Panc1 (cell line): ENCODE data around the gene SMG1. TPM values are rescaled to one million over a fixed set of nuclear protein-coding genes. Genes with fewer than 3 reads are reported as not detected.

Experiments
- ATAC-seq: fragments of 200-7000 bp; cut with Tn5 transposase; 2 replicates; pipeline ENCODE4 v1.9.1; 2020; ENCODE audit warnings: mild to moderate bottlenecking, moderate library complexity
- BruUV-seq: library from RNA; stranded (reverse); fragments of 400-500 nt; replicated peaks from 2 replicates; lab custom pipeline; 2021; lab: Mats Ljungman, UMichigan
- CTCF ChIA-PET: fragments of 300-600 bp; sonication (Branson Sonifier 250); formaldehyde crosslinking; loops from one replicate; lab custom pipeline; 2022; ENCODE audit warnings: antibody characterized with exemption; lab: Charles Lee
- POLR2A ChIA-PET: fragments of 300-600 bp; sonication (Branson Sonifier 250); formaldehyde crosslinking; loops from one replicate; lab custom pipeline; 2022; ENCODE audit warnings: antibody characterized with exemption; lab: Charles Lee
- DNase-seq: peaks from one replicate; pipeline ENCODE4 v3.0.0-alpha.2; 2010; ENCODE audit warnings: low read depth, low spot score
- H3K27ac ChIP-seq: 2 replicates; pipeline ENCODE4 v1.5.1; 2011; ENCODE audit warnings: mild to moderate bottlenecking, low read length, inconsistent platforms
- H3K27me3 ChIP-seq: fragments of 200-500 bp; sonication (Bioruptor generic); 2 replicates; pipeline ENCODE4 v1.6.0; 2014; ENCODE audit warnings: low read length, inconsistent platforms; ENCODE audit not compliant: control insufficient read depth, insufficient read depth
- H3K36me3 ChIP-seq: fragments of 200-500 bp; sonication (Bioruptor generic); 2 replicates; pipeline ENCODE4 v1.5.1; 2014; ENCODE audit warnings: inconsistent platforms, mild to moderate bottlenecking, low read length, moderate library complexity; ENCODE audit not compliant: control insufficient read depth, insufficient read depth
- H3K4me1 ChIP-seq: 2 replicates; pipeline ENCODE4 v1.5.1; 2011; ENCODE audit warnings: inconsistent platforms, mild to moderate bottlenecking, low read length, moderate library complexity; ENCODE audit not compliant: control insufficient read depth, insufficient read depth
- H3K4me3 ChIP-seq, 2 experiments: 2 replicates each; pipeline ENCODE4 v1.5.1; 2011 to 2012; ENCODE audit warnings: low read depth in 2 of 2, low read length in 2 of 2, mild to moderate bottlenecking in 2 of 2, inconsistent platforms in 1 of 2, moderate library complexity in 1 of 2
- H3K9me3 ChIP-seq: fragments of 200-500 bp; sonication (Bioruptor generic); 2 replicates; pipeline ENCODE4 v1.5.1; 2014; ENCODE audit warnings: low read depth, mild to moderate bottlenecking, inconsistent platforms, low read length, moderate library complexity; ENCODE audit not compliant: control insufficient read depth, insufficient read depth
- CTCF ChIP-seq: fragments of 450-650 bp; IDR thresholded peaks from 2 replicates; pipeline ENCODE4 v1.5.1; 2017; ENCODE audit warnings: mild to moderate bottlenecking
- POLR2AphosphoS5 ChIP-seq: IDR thresholded peaks from 2 replicates; pipeline ENCODE4 v1.6.1; 2012; ENCODE audit warnings: mild to moderate bottlenecking, low read depth, low read length, moderate library complexity
- SIN3A ChIP-seq: IDR thresholded peaks from 2 replicates; pipeline ENCODE4 v1.6.1; 2012; ENCODE audit warnings: low read depth, mild to moderate bottlenecking, low read length, moderate library complexity, borderline replicate concordance; ENCODE audit not compliant: insufficient read depth
- TCF7L2 ChIP-seq: IDR thresholded peaks from 2 replicates; pipeline ENCODE4 v1.6.1; 2011; ENCODE audit warnings: mild to moderate bottlenecking, low read depth, low read length, inconsistent platforms
- in situ Hi-C: cut with HindIII; loops from 2 replicates; pipeline ENCODE4 v1.10.0; 2016; ENCODE audit warnings: low sequenced_read_pairs, low pct_unique_long_range_greater_than_20kb
- intact Hi-C: fragments of 100-400 bp; cut with micrococcal nuclease; formaldehyde crosslinking; loops from one replicate; pipeline ENCODE4 v1.10.0; 2022; ENCODE audit not compliant: unreplicated experiment
- total RNA-seq: library from RNA; stranded (reverse); gene quantifications from one replicate; pipeline ENCODE4 v1.2.1, GENCODE V29; 2021; ENCODE audit not compliant: unreplicated experiment
- TF ChIP-seq, protein P1 (sequence below), 2 experiments: IDR thresholded peaks; 2 replicates each; pipeline ENCODE4 v1.6.1; 2011 to 2012; ENCODE audit warnings: low read depth in 2 of 2, control low read depth in 1 of 2, low read length in 1 of 2, mild to moderate bottlenecking in 1 of 2, moderate library complexity in 1 of 2; ENCODE audit not compliant: insufficient read depth in 1 of 2

SMG1 gene
- total RNA-seq, 1 experiment from 2014 or later = 113 TPM

DNA sequence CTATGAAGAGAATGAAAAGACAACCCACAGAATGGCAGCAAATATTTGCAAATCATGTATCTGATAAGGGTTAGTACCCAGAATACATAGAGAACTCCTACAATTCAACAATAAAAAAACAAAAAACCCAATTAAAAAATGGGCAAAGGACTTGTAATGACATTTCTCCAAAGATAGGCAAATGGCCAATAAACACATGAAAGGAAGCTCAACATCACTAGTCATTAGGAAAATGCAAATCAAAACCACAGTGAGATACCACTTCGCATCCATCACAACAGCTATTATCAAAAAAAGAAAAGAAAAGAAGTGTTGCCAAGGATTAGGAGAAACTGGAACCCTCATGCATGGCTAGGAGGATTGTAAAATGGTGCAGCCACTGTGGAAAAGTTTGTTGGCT lies 79.8 kb downstream of the SMG1 start:
- Histone ChIP-seq H3K4me3 (no peak overlapping the region), H3K9me3 (no peaks in the 10 kb centered on the region), H3K27me3 (no peaks in the 10 kb centered on the region), H3K27ac (no peak overlapping the region), H3K36me3 (peaks cover 56% of the 10 kb centered on the region), H3K4me1 (no peaks in the 10 kb centered on the region)
- intact Hi-C loops (no loop called here), in situ Hi-C loops (no loop called here)
- no TSS peak for BruUV-seq
- CTCF ChIA-PET = no interaction called here
- POLR2A ChIA-PET = no interaction called here
- no peak for ATAC-seq
- no peak for DNase-seq
- no peak for TF ChIP-seq CTCF
- TF ChIP-seq POLR2AphosphoS5 = no peak
- TF ChIP-seq TCF7L2 = no peak
- TF ChIP-seq, protein P1, sequence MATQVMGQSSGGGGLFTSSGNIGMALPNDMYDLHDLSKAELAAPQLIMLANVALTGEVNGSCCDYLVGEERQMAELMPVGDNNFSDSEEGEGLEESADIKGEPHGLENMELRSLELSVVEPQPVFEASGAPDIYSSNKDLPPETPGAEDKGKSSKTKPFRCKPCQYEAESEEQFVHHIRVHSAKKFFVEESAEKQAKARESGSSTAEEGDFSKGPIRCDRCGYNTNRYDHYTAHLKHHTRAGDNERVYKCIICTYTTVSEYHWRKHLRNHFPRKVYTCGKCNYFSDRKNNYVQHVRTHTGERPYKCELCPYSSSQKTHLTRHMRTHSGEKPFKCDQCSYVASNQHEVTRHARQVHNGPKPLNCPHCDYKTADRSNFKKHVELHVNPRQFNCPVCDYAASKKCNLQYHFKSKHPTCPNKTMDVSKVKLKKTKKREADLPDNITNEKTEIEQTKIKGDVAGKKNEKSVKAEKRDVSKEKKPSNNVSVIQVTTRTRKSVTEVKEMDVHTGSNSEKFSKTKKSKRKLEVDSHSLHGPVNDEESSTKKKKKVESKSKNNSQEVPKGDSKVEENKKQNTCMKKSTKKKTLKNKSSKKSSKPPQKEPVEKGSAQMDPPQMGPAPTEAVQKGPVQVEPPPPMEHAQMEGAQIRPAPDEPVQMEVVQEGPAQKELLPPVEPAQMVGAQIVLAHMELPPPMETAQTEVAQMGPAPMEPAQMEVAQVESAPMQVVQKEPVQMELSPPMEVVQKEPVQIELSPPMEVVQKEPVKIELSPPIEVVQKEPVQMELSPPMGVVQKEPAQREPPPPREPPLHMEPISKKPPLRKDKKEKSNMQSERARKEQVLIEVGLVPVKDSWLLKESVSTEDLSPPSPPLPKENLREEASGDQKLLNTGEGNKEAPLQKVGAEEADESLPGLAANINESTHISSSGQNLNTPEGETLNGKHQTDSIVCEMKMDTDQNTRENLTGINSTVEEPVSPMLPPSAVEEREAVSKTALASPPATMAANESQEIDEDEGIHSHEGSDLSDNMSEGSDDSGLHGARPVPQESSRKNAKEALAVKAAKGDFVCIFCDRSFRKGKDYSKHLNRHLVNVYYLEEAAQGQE (IDR thresholded peaks at IDR 0.05; ENCODE audit: insufficient read depth in 1 of 2, low read depth in 2 of 2, low read length in 1 of 2) = no peak
- TF ChIP-seq SIN3A = no peak

- no TSS peak for BruUV-seq
- Histone ChIP-seq H3K9me3 (no peaks in the 10 kb centered on the region), H3K4me3 (no peak overlapping the region), H3K36me3 (peaks cover 57% of the 10 kb centered on the region), H3K4me1 (no peaks in the 10 kb centered on the region), H3K27me3 (no peaks in the 10 kb centered on the region), H3K27ac (no peak overlapping the region)
- intact Hi-C loops (no loop called here), in situ Hi-C loops (no loop called here)
- ATAC-seq (no peak), DNase-seq (no peak)
- POLR2A ChIA-PET = no interaction called here
- TF ChIP-seq CTCF (no peak), POLR2AphosphoS5 (no peak), SIN3A (no peak), TCF7L2 (no peak)
- TF ChIP-seq, protein P1 (IDR thresholded peaks at IDR 0.05; ENCODE audit: insufficient read depth in 1 of 2, low read depth in 2 of 2, low read length in 1 of 2) = no peak
- CTCF ChIA-PET = no interaction called here
Measured at GRCh38 chr16:18842565-18842964, 83.6 kb downstream of the SMG1 start.
